H9 (cell line): Measurements from ENCODE around the gene ASIC4. TPM values are rescaled to one million over a fixed set of nuclear protein-coding genes. Genes with fewer than 3 reads are reported as not detected.

Experiments used
- DNase-seq: peaks from one replicate; pipeline ENCODE4 v3.0.0-alpha.2; 2017
- H2AFZ ChIP-seq: one replicate; pipeline ENCODE4 v1.6.1; 2013; ENCODE audit warnings: mild to moderate bottlenecking, low read length, control low read depth, moderate library complexity
- H2AK5ac ChIP-seq: 2 replicates; pipeline ENCODE4 v1.6.1; 2013; ENCODE audit warnings: low read length, control low read depth, mixed read lengths; ENCODE audit not compliant: insufficient read length
- H2BK120ac ChIP-seq: one replicate; pipeline ENCODE4 v1.6.1; 2013; ENCODE audit warnings: low read depth, mild to moderate bottlenecking, low read length, control low read depth, inconsistent platforms; ENCODE audit not compliant: poor library complexity, severe bottlenecking
- H2BK12ac ChIP-seq: 2 replicates; pipeline ENCODE4 v1.6.1; 2013; ENCODE audit warnings: low read length, control low read depth, mixed read lengths, low read depth; ENCODE audit not compliant: insufficient read length
- H2BK15ac ChIP-seq: 2 replicates; pipeline ENCODE4 v1.6.1; 2013; ENCODE audit warnings: low read depth, low read length, control low read depth
- H2BK20ac ChIP-seq: one replicate; pipeline ENCODE4 v1.6.1; 2013; ENCODE audit warnings: low read depth, mild to moderate bottlenecking, low read length, control low read depth, inconsistent platforms; ENCODE audit not compliant: poor library complexity, severe bottlenecking
- H2BK5ac ChIP-seq: 2 replicates; pipeline ENCODE4 v1.6.1; 2013; ENCODE audit warnings: low read length, control low read depth, mixed read lengths; ENCODE audit not compliant: insufficient read length
- H3K14ac ChIP-seq: 2 replicates; pipeline ENCODE4 v1.6.1; 2013; ENCODE audit warnings: low read length, control low read depth; ENCODE audit not compliant: insufficient read depth
- H3K18ac ChIP-seq: 2 replicates; pipeline ENCODE4 v1.6.1; 2013; ENCODE audit warnings: low read depth, mild to moderate bottlenecking, mixed read lengths, low read length, control low read depth; ENCODE audit not compliant: insufficient read length
- H3K23ac ChIP-seq: 2 replicates; pipeline ENCODE4 v1.6.1; 2013; ENCODE audit warnings: low read length, control low read depth, mixed read lengths, low read depth; ENCODE audit not compliant: insufficient read length
- H3K23me2 ChIP-seq: 2 replicates; pipeline ENCODE4 v1.6.1; 2013; ENCODE audit warnings: low read depth, mild to moderate bottlenecking, mixed read lengths, low read length, control low read depth; ENCODE audit not compliant: insufficient read length, poor library complexity, severe bottlenecking
- H3K27ac ChIP-seq: 2 replicates; pipeline ENCODE4 v1.5.1; 2013; ENCODE audit warnings: low read length, control low read depth, mixed read lengths, low read depth; ENCODE audit not compliant: insufficient read length
- H3K27me3 ChIP-seq: 2 replicates; pipeline ENCODE4 v1.6.1; 2013; ENCODE audit warnings: low read length, control low read depth, inconsistent platforms; ENCODE audit not compliant: insufficient read depth
- H3K4ac ChIP-seq: 2 replicates; pipeline ENCODE4 v1.6.1; 2013; ENCODE audit warnings: low read depth, mild to moderate bottlenecking, control low read depth, inconsistent platforms, low read length, moderate library complexity
- H3K4me1 ChIP-seq: 2 replicates; pipeline ENCODE4 v1.6.1; 2013; ENCODE audit warnings: low read length, control low read depth, inconsistent platforms; ENCODE audit not compliant: insufficient read depth
- H3K4me2 ChIP-seq: 2 replicates; pipeline ENCODE4 v1.6.1; 2013; ENCODE audit warnings: low read length, control low read depth, mixed read lengths; ENCODE audit not compliant: insufficient read length, insufficient read depth
- H3K56ac ChIP-seq: 2 replicates; pipeline ENCODE4 v1.6.1; 2013; ENCODE audit warnings: low read depth, mild to moderate bottlenecking, mixed read lengths, low read length, control low read depth; ENCODE audit not compliant: insufficient read length
- H3K79me1 ChIP-seq: 2 replicates; pipeline ENCODE4 v1.6.1; 2013; ENCODE audit warnings: low read depth, mild to moderate bottlenecking, moderate library complexity, low read length, control low read depth, inconsistent platforms; ENCODE audit not compliant: insufficient read depth, poor library complexity, severe bottlenecking
- H3K79me2 ChIP-seq: 2 replicates; pipeline ENCODE4 v1.6.1; 2013; ENCODE audit warnings: low read length, control low read depth, inconsistent platforms; ENCODE audit not compliant: insufficient read depth
- H3K9ac ChIP-seq: 2 replicates; pipeline ENCODE4 v1.6.1; 2013; ENCODE audit warnings: low read length, control low read depth, mixed read lengths; ENCODE audit not compliant: insufficient read length; ENCODE audit errors: extremely low read depth
- H3K9me3 ChIP-seq: one replicate; pipeline ENCODE4 v1.6.1; 2013; ENCODE audit warnings: low read depth, low read length, inconsistent platforms; ENCODE audit not compliant: control insufficient read depth
- H3T11ph ChIP-seq: one replicate; pipeline ENCODE4 v1.6.1; 2013; ENCODE audit warnings: mild to moderate bottlenecking, low read length, control low read depth, inconsistent platforms
- H4K20me1 ChIP-seq: one replicate; pipeline ENCODE4 v1.6.1; 2013; ENCODE audit not compliant: control insufficient read depth, insufficient read length, insufficient read depth
- H4K5ac ChIP-seq: 2 replicates; pipeline ENCODE4 v1.6.1; 2013; ENCODE audit warnings: low read depth, mild to moderate bottlenecking, mixed read lengths, low read length, control low read depth; ENCODE audit not compliant: insufficient read length
- H4K8ac ChIP-seq: replicated peaks from 2 replicates; pipeline ENCODE4 v1.6.1; 2013; ENCODE audit warnings: low read length, control low read depth, mixed read lengths, low read depth; ENCODE audit not compliant: insufficient read length
- H4K91ac ChIP-seq: 2 replicates; pipeline ENCODE4 v1.6.1; 2013; ENCODE audit warnings: low read depth, mild to moderate bottlenecking, moderate library complexity, mixed read lengths, low read length, control low read depth; ENCODE audit not compliant: insufficient read length
- H3K27ac Mint-ChIP-seq, 3 experiments: 2 replicates in 2 of 3; 3 replicates in 1 of 3; pipeline ENCODE4 v1.8.0; 2020 to 2021; ENCODE audit warnings: mixed read lengths in 3 of 3, mild to moderate bottlenecking in 1 of 3, moderate library complexity in 1 of 3
- H3K27me3 Mint-ChIP-seq: 2 replicates; pipeline ENCODE4 v1.8.0; 2021; ENCODE audit warnings: low read depth, mild to moderate bottlenecking, moderate library complexity, mixed read lengths
- H3K36me3 Mint-ChIP-seq, 3 experiments: 2 replicates in 2 of 3; 3 replicates in 1 of 3; pipeline ENCODE4 v1.8.0; 2020 to 2021; ENCODE audit warnings: low read depth in 3 of 3, mixed read lengths in 3 of 3; ENCODE audit not compliant: insufficient read depth in 1 of 3
- H3K4me1 Mint-ChIP-seq, 2 experiments: 2 replicates each; pipeline ENCODE4 v1.8.0; 2020; ENCODE audit warnings: mixed read lengths in 2 of 2
- H3K4me3 Mint-ChIP-seq, 2 experiments: 2 replicates in 1 of 2; 3 replicates in 1 of 2; pipeline ENCODE4 v1.8.0; 2020 to 2021; ENCODE audit warnings: mild to moderate bottlenecking in 2 of 2, mixed read lengths in 2 of 2, moderate library complexity in 1 of 2
- H3K9me3 Mint-ChIP-seq, 2 experiments: 2 replicates in 1 of 2; 3 replicates in 1 of 2; pipeline ENCODE4 v1.8.0; 2020; ENCODE audit warnings: mild to moderate bottlenecking in 2 of 2, mixed read lengths in 2 of 2, moderate library complexity in 1 of 2
- WGBS: extraction: QIAGEN DNeasy Blood & Tissue Kit; methylation state at CpG from one replicate; pipeline ENCODE4 v1.1.7; 2013; ENCODE audit warnings: missing lambda C conversion rate, low lambda C conversion rate, mixed read lengths; ENCODE audit not compliant: insufficient read length; ENCODE audit errors: extremely low coverage; 5-methylcytosine and 5-hydroxymethylcytosine counted together
- total RNA-seq: library from RNA; stranded (reverse); gene quantifications from 2 replicates; pipeline ENCODE4 v1.2.1, GENCODE V29; 2021
- TF ChIP-seq, protein P1 (sequence below): fragments of 200-600 bp; sonication (generic); conservative IDR thresholded peaks from 3 replicates; pipeline ENCODE4 v1.8.0; 2021; ENCODE audit warnings: antibody characterized with exemption, mild to moderate bottlenecking

Gene ASIC4
- total RNA-seq, 1 experiment from 2014 or later = 0.37 TPM

DNA sequence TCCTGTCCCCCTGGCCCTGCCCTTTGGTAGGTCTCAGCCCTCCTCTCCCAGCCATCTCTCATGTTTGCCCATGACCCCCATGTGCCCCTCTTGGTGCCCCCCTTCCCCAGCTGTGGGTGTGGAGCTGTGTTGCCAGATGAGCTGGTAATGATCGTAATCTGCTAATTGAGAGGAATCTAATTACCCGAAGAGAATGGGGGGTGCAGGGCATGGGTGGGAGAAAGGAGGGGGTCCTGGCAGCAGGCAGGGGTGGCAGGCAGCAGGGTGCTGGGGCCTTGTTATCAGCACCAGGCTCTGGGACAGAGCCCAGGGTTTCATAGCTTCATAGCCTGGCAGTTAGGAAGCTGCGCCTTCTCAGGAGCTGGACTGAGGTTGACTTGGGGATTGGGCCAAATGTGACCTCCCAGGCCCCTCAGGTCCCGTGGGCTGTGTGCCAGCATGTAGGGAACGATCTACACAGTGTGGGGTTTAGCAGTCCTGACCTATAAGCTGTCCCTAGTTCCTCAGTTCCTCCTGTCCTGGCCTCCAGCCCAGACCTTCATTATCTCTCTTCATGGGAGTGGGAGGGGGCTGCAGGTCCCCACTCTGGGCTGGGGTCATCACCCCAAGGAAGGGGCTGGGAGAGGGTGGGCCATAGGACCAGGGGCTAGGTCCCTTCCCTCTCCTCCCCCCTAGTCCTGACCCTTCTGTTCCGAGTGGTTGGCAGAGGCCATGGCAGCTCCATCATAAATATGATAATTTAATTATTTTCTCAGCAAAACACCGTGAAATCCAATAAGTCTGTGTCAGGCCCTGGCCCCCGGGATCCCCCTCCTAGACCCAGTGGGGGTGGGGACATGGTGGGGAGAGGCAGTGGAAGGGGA is 6.5 kb upstream of the ASIC4 start:
- peaks cover 31% of the 10 kb centered on the region for H3K27me3 Mint-ChIP-seq

More for the DNA sequence above, 6.5 kb upstream of the ASIC4 start:
- H3K14ac ChIP-seq = peak overlapping the region; percentile 2; the same call in 1 of the 2 replicates
- H2BK20ac ChIP-seq = no peak overlapping the region
- no peak overlapping the region for H2BK12ac ChIP-seq
- H4K91ac ChIP-seq = no peak overlapping the region
- H3K36me3 Mint-ChIP-seq = peaks cover 14 to 19% (median 17%) of the 10 kb centered on the region in 3 experiments; a peak in 6 of 7 replicates
- H3K79me2 ChIP-seq = no peaks in the 10 kb centered on the region
- no peak overlapping the region for H4K8ac ChIP-seq
- H2BK120ac ChIP-seq = no peak overlapping the region
- TF ChIP-seq, protein P1, sequence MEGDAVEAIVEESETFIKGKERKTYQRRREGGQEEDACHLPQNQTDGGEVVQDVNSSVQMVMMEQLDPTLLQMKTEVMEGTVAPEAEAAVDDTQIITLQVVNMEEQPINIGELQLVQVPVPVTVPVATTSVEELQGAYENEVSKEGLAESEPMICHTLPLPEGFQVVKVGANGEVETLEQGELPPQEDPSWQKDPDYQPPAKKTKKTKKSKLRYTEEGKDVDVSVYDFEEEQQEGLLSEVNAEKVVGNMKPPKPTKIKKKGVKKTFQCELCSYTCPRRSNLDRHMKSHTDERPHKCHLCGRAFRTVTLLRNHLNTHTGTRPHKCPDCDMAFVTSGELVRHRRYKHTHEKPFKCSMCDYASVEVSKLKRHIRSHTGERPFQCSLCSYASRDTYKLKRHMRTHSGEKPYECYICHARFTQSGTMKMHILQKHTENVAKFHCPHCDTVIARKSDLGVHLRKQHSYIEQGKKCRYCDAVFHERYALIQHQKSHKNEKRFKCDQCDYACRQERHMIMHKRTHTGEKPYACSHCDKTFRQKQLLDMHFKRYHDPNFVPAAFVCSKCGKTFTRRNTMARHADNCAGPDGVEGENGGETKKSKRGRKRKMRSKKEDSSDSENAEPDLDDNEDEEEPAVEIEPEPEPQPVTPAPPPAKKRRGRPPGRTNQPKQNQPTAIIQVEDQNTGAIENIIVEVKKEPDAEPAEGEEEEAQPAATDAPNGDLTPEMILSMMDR = no peak
- peak overlapping the region in 2 of 3 experiments; percentile 82 to 97; a peak in 6 of 7 replicates for H3K27ac Mint-ChIP-seq
- H3K4me1 Mint-ChIP-seq = peaks cover 50 to 63% of the 10 kb centered on the region in 2 experiments
- no peak for DNase-seq
- peaks cover 4% of the 10 kb centered on the region for H3K23me2 ChIP-seq
- no peak overlapping the region for H2AK5ac ChIP-seq
- H3K9me3 ChIP-seq = no peaks in the 10 kb centered on the region
- no peak overlapping the region for H2AFZ ChIP-seq
- peaks cover 13% of the 10 kb centered on the region; the same call in 1 of the 2 replicates for H3K4me1 ChIP-seq
- no peak overlapping the region for H3K23ac ChIP-seq
- no peaks in the 10 kb centered on the region for H4K20me1 ChIP-seq
- no peak overlapping the region for H3K9ac ChIP-seq
- no peak overlapping the region for H2BK5ac ChIP-seq
- no peaks in the 10 kb centered on the region; the same call in 1 of the 2 replicates for H3K27me3 ChIP-seq
- no peak overlapping the region for H3K4ac ChIP-seq
- H3K4me3 Mint-ChIP-seq = peak overlapping the region in 1 of 2 experiments; percentile 42; a peak in 1 of 5 replicates
- no CpG with 5 or more reads among the region's 8 CpGs for WGBS
- no peak overlapping the region for H3K27ac ChIP-seq
- H3K18ac ChIP-seq = no peak overlapping the region
- H3K9me3 Mint-ChIP-seq = no peaks in the 10 kb centered on the region; a peak in 2 of 5 replicates
- no peak overlapping the region for H4K5ac ChIP-seq
- H2BK15ac ChIP-seq = no peak overlapping the region
- H3K56ac ChIP-seq = no peak overlapping the region
- no peaks in the 10 kb centered on the region for H3K79me1 ChIP-seq
- H3K4me2 ChIP-seq = no peak overlapping the region
- no peak overlapping the region for H3T11ph ChIP-seq
